Uterus (tissue), 2 donors: ENCODE data around the gene SUFU.

Experiments
- POLR2A ChIP-seq, 2 donors: fragments of 450-650 bp; IDR thresholded peaks; one replicate each; pipeline ENCODE4 v1.6.1; 2016; ENCODE audit warnings: antibody characterized with exemption in 2 of 2, mild to moderate bottlenecking in 1 of 2, moderate library complexity in 1 of 2
- TF ChIP-seq, protein P1 (sequence below), 4 experiments: fragments of 200-600 bp in 2 of 4; fragments of 450-650 bp in 2 of 4; sonication (generic) in 2 of 4; IDR thresholded peaks; one replicate each; pipeline ENCODE4 v1.5.1; 2016 to 2019; ENCODE audit warnings: antibody characterized with exemption in 4 of 4, mild to moderate bottlenecking in 2 of 4, moderate library complexity in 1 of 4

DNA sequence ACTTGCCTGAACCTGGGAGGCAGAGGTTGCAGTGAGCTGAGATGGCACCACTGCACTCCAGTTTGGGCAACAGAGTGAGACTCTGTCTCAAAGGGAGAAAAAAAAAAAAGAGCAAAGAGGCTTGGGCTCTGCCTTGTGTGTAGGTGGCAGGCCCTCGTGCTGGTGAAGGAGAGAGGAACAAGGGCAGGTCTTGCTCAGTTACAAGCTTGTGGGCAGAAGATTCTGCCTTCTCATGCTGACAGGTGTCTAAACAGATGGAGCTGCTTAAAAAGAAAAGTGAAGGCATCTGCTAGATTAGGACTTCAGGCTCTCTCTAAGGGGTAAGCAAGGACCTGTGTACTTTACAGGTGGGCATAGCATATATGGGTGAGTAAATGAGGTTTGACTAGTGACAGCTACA, 75.0 kb downstream of the SUFU start:
- TF ChIP-seq, protein P1, sequence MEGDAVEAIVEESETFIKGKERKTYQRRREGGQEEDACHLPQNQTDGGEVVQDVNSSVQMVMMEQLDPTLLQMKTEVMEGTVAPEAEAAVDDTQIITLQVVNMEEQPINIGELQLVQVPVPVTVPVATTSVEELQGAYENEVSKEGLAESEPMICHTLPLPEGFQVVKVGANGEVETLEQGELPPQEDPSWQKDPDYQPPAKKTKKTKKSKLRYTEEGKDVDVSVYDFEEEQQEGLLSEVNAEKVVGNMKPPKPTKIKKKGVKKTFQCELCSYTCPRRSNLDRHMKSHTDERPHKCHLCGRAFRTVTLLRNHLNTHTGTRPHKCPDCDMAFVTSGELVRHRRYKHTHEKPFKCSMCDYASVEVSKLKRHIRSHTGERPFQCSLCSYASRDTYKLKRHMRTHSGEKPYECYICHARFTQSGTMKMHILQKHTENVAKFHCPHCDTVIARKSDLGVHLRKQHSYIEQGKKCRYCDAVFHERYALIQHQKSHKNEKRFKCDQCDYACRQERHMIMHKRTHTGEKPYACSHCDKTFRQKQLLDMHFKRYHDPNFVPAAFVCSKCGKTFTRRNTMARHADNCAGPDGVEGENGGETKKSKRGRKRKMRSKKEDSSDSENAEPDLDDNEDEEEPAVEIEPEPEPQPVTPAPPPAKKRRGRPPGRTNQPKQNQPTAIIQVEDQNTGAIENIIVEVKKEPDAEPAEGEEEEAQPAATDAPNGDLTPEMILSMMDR (IDR thresholded peaks at IDR 0.05), result no peak
- no peak for TF ChIP-seq POLR2A (IDR thresholded peaks at IDR 0.05)
